Measurements from ENCODE around the gene FBXO44.
A peak's percentile ranks its signal among the peaks of the same experiment; 100 is the strongest.

DNA sequence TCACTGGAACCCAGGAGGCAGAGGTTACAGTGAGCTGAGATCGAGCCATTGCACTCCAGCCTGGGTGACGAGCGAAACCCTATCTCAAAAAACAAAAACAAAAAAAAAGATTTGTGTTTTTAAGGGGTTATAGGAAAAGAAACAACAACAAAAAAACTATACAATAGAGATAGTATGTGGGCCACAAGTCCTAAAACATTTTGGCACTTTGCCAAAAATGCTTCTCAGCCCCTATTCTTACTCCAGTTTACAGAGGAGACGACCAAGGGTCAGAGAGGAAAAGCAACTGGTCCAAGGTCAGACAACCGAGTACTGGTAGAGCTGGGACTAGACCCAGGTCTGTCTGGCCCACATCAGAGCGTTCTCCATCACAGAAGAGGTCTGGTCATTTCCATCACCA is 3.0 kb downstream of the FBXO44 start:
- TF ChIP-seq FOXK2 (IDR thresholded peaks at IDR 0.05): no peak
- 0 out of 2 replicates have a peak, but pooled peaks have one; percentile 29 for TF ChIP-seq POLR2AphosphoS5 (IDR thresholded peaks at IDR 0.05; ENCODE audit: low read length)
- TF ChIP-seq NRF1 (conservative IDR thresholded peaks at IDR 0.05; ENCODE audit: low read depth, low read length): no peak
- no peak for TF ChIP-seq RCOR1 (conservative IDR thresholded peaks at IDR 0.05; ENCODE audit: low read depth, low read length)
- TF ChIP-seq, protein P1, sequence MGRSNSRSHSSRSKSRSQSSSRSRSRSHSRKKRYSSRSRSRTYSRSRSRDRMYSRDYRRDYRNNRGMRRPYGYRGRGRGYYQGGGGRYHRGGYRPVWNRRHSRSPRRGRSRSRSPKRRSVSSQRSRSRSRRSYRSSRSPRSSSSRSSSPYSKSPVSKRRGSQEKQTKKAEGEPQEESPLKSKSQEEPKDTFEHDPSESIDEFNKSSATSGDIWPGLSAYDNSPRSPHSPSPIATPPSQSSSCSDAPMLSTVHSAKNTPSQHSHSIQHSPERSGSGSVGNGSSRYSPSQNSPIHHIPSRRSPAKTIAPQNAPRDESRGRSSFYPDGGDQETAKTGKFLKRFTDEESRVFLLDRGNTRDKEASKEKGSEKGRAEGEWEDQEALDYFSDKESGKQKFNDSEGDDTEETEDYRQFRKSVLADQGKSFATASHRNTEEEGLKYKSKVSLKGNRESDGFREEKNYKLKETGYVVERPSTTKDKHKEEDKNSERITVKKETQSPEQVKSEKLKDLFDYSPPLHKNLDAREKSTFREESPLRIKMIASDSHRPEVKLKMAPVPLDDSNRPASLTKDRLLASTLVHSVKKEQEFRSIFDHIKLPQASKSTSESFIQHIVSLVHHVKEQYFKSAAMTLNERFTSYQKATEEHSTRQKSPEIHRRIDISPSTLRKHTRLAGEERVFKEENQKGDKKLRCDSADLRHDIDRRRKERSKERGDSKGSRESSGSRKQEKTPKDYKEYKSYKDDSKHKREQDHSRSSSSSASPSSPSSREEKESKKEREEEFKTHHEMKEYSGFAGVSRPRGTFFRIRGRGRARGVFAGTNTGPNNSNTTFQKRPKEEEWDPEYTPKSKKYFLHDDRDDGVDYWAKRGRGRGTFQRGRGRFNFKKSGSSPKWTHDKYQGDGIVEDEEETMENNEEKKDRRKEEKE (IDR thresholded peaks at IDR 0.05): no peak
- TF ChIP-seq, protein P2, sequence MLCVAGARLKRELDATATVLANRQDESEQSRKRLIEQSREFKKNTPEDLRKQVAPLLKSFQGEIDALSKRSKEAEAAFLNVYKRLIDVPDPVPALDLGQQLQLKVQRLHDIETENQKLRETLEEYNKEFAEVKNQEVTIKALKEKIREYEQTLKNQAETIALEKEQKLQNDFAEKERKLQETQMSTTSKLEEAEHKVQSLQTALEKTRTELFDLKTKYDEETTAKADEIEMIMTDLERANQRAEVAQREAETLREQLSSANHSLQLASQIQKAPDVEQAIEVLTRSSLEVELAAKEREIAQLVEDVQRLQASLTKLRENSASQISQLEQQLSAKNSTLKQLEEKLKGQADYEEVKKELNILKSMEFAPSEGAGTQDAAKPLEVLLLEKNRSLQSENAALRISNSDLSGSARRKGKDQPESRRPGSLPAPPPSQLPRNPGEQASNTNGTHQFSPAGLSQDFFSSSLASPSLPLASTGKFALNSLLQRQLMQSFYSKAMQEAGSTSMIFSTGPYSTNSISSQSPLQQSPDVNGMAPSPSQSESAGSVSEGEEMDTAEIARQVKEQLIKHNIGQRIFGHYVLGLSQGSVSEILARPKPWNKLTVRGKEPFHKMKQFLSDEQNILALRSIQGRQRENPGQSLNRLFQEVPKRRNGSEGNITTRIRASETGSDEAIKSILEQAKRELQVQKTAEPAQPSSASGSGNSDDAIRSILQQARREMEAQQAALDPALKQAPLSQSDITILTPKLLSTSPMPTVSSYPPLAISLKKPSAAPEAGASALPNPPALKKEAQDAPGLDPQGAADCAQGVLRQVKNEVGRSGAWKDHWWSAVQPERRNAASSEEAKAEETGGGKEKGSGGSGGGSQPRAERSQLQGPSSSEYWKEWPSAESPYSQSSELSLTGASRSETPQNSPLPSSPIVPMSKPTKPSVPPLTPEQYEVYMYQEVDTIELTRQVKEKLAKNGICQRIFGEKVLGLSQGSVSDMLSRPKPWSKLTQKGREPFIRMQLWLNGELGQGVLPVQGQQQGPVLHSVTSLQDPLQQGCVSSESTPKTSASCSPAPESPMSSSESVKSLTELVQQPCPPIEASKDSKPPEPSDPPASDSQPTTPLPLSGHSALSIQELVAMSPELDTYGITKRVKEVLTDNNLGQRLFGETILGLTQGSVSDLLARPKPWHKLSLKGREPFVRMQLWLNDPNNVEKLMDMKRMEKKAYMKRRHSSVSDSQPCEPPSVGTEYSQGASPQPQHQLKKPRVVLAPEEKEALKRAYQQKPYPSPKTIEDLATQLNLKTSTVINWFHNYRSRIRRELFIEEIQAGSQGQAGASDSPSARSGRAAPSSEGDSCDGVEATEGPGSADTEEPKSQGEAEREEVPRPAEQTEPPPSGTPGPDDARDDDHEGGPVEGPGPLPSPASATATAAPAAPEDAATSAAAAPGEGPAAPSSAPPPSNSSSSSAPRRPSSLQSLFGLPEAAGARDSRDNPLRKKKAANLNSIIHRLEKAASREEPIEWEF (IDR thresholded peaks at IDR 0.05; ENCODE audit: insufficient replicate concordance, low read depth, low read length): no peak
- TF ChIP-seq MXI1 (IDR thresholded peaks at IDR 0.05; ENCODE audit: low read depth, low read length): no peak
- TF ChIP-seq, protein P3, sequence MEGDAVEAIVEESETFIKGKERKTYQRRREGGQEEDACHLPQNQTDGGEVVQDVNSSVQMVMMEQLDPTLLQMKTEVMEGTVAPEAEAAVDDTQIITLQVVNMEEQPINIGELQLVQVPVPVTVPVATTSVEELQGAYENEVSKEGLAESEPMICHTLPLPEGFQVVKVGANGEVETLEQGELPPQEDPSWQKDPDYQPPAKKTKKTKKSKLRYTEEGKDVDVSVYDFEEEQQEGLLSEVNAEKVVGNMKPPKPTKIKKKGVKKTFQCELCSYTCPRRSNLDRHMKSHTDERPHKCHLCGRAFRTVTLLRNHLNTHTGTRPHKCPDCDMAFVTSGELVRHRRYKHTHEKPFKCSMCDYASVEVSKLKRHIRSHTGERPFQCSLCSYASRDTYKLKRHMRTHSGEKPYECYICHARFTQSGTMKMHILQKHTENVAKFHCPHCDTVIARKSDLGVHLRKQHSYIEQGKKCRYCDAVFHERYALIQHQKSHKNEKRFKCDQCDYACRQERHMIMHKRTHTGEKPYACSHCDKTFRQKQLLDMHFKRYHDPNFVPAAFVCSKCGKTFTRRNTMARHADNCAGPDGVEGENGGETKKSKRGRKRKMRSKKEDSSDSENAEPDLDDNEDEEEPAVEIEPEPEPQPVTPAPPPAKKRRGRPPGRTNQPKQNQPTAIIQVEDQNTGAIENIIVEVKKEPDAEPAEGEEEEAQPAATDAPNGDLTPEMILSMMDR (IDR thresholded peaks at IDR 0.05 in 2 of 3, conservative IDR thresholded peaks at IDR 0.05 in 1 of 3; ENCODE audit: control insufficient read depth in 2 of 3, extremely low read depth in 1 of 3, insufficient read depth in 1 of 3, low read depth in 3 of 3, low read length in 3 of 3): no peak
- no peak for TF ChIP-seq EZH2 (IDR thresholded peaks at IDR 0.05; ENCODE audit: borderline replicate concordance, control insufficient read depth, low read depth, low read length)
- no peak for TF ChIP-seq FOS (IDR thresholded peaks at IDR 0.05; ENCODE audit: borderline replicate concordance, extremely low read depth, insufficient read length)

Measured in GM12878 (cell line).